GOT3 (cell line): ENCODE data around the gene FLYWCH1.
"Not testable (repeated sequence)": the region's sequence is repeated elsewhere in the genome, so short reads cannot be mapped to it uniquely, and the experiment has no call there.

ENCODE experiments used
- DNase-seq: peaks from one replicate; lab custom pipeline; 2025; ENCODE audit warnings: mixed read lengths; lab: John Stamatoyannopoulos, UW

Gene FLYWCH1

DNA sequence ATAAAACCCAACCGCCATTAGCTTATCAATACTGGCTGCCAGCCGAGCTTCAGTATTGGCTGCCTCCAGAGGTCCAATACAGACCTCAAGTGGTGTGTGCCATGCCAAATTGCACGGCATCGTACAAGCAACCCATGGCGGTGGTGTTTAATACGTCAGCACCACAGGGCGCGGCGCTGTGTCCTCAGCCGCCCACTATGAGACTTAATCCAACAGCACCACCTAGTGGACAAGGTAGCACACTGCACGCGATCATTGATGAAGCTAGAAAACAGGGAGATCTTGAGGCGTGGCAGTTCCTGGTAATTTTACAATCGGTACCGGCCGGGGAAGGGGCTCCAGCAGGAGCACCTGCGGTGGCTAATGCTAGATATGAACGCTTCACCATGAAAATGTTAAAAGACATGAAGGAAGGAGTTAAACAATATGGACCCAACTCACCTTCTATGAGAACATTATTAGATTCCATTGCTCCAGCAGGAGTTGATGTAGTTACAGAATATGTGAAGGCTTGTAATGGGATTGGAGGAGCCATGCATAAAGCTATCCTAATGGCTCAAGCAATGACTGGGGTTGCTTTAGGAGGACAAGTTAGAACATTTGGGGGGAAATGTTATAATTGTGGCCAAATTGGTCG, 15.4 kb downstream of the FLYWCH1 start:
- peak; percentile 68 for DNase-seq

DNA sequence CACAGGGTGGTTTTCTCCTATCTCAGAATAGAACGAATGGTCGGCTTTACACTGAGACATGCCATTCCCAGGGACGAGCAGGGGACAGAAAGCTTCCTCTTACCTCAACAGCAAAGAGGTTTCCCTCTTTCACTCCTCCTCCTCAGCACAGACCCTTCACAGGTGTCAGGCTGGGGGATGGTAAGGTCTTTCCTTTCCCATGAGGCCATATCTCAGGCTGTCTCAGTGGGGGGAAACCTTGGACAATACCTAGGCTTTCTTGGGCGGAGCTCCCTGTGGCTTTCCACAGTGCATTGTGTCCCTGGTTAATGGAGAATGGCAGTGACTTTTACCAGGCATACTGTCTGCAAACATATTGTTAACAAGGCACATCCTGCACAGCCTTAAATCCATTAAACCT, 16.4 kb downstream of the FLYWCH1 start:
- not testable (repeated sequence) for DNase-seq

DNA sequence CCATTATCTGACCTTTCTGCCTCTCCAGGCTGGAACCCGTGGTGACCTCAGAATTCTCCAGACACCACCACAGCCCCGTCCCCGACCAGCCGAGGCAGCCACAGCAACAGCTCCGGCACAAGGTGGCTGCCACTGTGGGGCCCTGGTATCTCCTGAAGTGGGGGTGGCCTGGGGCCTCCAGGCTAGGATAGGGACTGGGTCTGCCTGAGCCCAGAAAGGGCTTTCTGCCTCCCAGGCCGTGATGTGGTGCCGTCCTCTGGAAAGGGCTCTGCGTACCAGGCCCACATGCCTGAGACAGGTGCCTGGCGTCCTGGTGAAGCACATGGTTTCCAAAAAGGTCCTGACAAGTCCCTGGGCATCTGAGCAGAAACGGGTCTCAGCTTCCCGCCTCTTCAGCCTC, 17.1 kb downstream of the FLYWCH1 start:
- DNase-seq, result no peak

DNA sequence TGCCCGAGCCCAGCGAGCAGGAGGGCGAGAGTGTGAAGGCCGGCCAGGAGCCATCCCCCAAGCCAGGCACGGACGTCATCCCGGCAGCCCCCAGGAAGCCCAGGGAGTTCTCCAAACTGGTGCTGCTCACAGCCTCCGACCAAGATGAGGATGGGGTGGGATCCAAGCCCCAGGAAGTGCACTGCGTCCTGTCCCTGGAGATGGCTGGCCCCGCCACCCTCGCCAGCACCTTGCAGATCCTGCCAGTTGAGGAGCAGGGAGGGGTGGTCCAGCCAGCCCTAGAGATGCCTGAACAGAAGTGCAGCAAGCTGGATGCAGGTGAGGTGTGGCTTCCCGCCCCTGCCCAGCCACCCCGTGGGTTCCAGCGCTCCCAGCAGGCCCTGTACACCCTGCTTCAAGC, 18.0 kb downstream of the FLYWCH1 start:
- no peak for DNase-seq

DNA sequence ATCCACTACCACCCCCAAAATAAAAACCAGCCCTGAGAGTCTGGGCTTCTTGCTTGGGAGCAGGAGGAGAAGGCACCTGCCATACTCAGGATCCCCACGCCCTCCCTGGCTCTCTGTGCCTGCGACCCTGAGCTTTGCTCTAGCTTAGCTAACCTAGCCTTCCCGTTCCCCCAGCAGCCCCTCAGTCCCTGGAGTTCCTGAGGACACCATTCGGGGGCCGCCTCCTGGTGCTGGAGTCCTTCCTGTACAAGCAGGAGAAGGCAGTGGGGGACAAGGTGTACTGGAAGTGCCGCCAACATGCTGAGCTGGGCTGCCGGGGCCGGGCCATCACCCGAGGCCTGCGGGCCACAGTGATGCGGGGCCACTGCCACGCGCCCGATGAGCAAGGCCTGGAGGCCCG, 18.5 kb downstream of the FLYWCH1 start:
- DNase-seq, result no peak

DNA sequence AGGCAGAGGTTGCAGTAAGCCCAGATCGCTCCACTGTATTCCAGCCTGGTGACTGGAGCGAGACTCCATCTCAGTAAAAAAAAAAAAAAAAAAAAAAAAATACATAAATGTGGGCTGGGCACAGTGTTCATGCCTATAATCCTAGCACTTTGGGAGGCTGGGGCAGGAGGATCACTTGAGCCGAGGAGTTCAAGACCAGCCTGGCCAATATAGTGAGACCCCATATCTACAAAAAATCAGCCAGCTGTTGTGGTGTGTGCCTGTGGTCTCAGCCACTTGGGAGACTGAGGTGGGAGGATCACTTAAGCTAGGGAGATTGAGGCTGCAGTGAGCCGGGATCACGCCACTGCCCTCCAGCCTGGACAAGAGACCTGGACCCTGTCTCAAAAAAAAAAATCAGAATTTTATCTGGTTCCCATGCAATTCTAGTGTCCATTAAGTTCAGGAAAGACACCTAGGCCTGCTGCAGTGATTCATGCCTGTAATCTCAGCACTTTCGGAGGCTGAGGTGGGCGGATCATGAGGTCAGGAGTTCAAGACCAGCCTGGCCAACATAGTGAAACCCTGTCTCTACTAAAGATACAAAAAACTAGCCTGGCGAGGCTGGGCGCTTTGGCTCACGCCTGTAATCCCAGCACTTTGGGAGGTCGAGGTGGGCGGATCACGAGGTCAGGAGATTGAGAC, 19.6 kb downstream of the FLYWCH1 start:
- DNase-seq, result not testable (repeated sequence)

DNA sequence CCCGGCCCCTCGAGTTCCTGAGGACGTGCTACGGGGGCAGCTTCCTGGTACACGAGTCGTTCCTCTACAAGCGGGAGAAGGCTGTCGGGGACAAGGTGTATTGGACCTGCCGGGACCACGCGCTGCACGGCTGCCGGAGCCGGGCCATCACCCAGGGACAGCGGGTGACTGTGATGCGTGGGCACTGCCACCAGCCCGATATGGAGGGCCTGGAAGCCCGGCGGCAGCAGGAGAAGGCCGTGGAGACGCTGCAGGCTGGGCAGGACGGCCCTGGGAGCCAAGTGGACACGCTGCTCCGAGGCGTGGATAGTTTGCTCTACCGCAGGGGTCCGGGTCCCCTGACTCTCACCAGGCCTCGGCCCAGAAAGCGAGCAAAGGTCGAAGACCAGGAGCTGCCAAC, 21.4 kb downstream of the FLYWCH1 start:
- no peak for DNase-seq

DNA sequence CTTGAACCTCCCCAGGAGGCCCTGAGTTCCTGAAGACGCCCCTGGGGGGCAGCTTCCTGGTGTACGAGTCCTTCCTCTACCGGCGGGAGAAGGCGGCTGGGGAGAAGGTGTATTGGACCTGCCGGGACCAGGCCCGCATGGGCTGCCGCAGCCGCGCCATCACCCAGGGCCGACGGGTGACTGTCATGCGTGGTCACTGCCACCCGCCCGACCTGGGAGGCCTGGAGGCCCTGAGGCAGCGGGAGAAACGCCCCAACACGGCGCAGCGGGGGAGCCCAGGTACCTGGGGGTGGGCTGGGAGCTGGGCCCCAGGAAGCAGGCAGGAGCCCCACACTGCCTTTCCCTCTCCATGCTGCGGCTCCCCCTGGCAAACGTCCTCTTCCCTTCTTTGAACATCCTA, 22.0 kb downstream of the FLYWCH1 start:
- DNase-seq, result no peak

DNA sequence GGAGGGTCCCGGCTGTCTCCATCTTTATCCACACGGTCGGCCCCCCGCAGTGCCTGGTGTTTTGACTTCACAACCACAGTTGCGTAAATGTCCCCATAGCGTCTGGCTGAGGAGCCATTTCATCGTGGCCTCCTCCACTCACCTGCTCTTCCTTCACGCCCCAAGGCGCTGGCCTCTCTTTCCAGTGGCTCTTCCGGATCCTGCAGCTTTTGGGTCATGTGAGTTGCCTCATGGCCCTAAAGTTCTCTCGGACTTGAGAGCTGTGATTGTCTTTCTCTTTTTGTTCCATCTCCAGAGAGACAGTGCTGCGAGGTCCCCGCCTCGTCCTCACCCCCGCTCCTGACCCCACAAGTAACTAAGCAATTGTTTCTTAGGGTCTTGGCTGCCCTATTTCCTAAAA, 22.7 kb downstream of the FLYWCH1 start:
- DNase-seq, result no peak

DNA sequence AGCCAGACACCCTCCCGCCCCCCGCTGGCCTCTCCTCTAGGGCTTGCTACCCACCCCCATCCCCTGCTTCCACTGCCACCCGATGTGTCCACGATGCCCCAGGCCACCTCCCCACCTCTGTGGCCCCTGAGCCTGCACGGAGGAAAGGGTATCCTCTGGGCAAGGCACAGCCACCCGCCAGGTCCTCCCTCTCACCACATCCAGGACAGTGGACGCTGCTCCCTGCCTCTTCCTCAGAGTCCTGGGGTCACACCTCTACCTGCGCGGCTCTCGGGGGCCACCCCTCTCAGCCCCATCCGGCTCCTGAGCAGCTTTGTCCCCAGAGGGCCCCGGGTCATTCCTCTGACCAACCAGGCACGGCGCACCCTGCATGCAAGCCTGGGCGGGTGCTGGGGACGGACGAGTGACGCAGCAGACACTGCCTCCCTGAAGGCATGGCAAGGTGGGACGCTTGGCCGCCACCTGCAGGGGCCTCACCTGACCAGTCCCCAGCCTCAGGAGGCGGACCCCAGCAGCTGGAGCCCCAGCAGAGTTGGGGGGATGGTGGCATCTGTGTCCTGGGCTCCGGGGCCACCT, 24.8 kb downstream of the FLYWCH1 start:
- DNase-seq, result no peak

DNA sequence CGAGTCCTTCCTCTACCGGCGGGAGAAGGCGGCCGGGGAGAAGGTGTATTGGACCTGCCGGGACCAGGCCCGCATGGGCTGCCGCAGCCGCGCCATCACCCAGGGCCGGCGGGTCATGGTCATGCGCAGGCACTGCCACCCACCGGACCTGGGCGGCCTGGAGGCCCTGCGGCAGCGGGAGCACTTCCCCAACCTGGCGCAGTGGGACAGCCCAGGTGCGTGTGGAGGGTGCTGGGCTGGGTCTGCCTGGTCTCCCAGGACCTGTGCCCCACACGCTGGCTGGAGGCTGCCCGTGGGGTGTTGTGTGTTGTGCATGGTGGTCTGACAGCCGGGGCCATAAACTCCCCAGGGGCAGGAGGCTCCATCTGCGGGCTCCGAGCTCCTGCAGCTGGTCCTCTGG, 25.4 kb downstream of the FLYWCH1 start:
- DNase-seq, result no peak

DNA sequence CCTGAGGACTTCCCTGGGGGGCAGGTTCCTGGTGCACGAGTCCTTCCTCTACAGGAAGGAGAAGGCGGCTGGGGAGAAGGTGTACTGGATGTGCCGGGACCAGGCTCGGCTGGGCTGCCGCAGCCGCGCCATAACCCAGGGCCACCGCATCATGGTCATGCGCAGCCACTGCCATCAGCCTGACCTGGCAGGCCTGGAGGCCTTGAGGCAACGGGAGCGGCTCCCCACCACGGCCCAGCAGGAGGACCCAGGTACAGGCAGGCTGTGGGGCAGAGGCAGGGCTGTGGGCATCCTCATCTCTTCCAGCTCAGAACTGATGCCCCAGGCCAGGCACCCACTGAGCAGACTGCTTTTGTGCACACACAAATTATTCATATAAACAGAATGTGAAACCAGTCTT, 26.5 kb downstream of the FLYWCH1 start:
- no peak for DNase-seq

DNA sequence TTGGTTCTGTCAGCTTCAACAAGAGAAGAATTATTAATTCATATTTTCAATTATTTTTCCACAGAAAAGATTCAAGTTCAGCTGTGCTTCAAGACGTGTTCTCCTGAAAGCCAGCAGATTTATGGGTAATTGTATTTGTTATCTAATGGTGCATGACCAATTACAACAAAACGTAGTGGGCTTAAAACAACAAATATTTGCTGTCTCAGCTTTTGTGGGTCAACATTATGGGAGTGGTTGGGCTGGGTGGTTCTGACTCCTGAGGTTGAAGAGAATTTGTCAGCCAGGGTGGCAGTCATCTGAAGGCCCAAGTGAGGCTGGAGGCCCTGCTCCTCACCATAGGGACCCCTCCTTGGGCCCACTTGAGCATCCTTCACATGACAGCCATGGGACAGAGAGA, 28.2 kb downstream of the FLYWCH1 start:
- DNase-seq, result no peak

DNA sequence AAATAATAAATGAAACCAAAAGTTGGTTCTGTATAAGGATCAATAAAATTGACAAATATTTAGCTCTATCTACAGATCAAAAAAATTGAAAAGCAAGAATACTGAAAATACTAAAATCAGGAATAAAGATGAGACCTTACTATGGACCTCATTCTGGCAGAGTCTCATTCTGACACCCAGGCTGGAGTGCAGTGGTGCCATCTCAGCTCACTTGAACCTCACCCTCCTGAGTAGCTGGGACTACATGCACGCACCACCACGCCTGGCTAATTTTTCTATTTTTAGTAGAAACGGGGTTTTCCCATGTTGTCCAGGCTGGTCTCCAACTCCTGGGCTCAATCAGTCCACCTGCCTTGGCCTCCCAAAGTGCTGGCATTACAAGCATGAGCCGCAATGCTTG, 30.3 kb downstream of the FLYWCH1 start:
- no peak for DNase-seq

DNA sequence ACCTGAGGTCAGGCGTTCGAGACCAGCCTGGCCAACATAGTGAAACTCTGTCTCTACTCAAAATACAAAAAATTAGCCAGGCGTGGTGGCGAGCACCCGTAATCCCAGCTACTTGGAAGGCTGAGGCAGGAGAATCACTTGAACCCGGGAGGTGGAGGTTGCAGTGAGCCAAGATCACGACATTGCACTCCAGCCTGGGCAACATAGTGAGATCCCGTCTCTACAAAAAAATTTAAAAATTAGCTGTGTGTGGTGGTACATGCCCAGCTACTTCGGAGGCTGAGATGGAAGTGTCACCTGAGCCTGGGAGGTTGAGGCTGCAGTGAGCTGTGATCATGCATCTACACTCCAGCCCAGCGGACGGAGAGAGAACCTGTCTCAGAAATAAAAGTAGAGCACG, 32.0 kb downstream of the FLYWCH1 start:
- DNase-seq, result not testable (repeated sequence)

DNA sequence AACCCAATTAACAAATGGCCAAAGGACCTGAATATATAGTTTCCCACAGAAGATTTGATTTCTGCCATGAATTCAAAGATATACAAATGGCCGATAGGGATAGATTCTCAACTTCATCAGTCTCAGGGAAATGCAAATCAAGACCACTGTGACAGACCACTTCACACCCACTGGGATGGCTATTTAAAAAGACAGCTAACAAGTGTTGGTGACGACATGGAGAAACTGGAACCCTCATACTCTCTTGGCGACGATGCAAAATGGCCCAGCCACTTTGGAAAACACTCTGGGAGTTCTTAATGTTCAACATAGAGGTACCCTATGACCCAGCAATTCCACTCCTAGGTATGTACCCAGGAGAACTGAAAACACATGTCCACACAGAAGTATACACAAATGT, 34.9 kb downstream of the FLYWCH1 start:
- DNase-seq, result no peak

DNA sequence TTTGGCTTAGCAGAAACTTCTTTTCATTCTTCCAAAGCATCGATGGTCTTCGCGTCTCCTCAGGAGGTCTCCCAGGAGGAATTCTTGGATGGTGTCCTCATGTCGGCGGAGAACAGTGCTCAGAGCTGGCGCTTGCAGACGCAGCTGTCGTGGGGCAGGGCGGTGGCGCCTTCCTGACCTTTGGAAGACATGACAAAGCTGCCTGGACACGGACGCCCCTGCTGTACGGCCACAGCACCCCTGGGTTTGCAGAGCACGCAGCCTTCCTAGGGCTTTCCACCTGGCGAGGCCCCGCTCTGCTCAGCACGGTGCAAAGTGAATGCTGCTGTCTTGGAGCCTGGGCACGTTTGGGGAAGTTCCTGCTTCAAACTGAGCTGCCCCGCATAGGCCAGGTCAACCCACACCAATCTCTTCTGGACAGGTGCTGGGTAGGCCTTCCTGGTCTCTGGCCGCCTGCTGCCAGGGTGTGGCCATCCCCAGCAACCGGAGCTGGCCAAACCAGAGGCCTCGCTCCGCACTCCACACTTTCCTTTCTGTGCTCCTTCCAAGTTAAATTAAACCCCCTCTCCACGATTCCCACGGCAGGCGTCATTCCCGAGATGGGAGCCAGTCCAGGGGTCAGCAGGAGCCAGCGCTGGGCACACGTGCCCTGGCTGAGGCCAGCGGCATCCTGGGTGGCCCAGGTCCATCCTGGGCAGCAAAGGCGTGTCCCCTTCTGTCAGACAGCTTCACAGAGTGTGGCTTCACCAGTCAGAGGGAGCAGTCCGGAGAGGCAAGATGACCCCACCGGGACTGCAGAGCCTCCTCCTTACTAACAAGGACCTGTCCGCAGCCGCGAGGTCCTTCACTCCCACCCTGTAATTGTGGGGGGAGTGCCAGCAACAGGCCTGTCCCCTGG, 37.3 kb downstream of the FLYWCH1 start:
- no peak for DNase-seq

DNA sequence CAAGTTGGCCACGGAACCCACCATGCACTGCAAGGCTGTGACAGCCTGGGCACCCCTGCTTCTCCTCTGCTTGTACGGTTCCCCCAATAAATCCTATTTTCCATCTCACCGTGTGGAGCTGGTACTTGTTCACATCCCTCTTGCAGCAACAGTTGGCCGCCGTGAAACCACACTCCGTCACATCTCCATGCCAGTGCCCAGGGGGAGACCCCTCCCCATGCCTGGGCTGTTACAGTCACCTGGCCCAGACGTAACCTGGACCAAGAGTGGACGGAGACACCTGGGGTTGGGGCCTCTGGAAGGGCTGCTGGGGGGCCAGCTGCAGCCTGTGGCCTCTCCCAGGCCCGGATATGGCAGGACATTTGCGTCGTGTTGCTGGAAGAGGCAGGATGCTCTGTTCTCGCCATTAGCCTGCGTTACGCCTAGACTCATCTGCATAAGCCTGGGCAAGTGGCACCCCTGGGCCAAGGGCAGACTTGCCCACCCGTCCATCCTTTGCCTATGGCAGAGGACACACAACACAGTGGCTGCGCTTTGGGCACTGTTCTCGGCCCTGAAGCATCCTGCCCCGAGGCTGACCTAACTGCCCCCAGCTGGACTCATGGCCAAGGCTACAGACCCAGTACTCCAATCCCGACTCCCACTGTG, 38.1 kb downstream of the FLYWCH1 start:
- no peak for DNase-seq

DNA sequence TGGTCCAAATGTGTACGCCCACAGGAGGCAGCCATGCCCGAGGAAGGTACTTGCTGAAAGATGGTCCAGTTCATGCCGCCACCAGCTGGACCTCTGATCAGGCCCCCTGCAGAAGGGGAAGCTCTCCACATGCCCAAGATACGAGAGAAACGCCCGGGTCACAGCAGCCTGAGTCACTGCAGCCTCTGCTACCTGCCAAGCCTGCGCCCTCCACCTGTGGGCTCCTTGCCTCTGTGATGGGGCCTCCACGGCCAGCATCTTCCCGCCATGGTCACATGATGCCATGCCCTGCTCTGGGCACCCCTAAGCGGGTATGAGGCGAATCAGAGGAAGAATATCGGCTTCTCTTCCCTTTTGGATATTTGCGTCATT, 38.6 kb downstream of the FLYWCH1 start:
- no peak for DNase-seq

DNA sequence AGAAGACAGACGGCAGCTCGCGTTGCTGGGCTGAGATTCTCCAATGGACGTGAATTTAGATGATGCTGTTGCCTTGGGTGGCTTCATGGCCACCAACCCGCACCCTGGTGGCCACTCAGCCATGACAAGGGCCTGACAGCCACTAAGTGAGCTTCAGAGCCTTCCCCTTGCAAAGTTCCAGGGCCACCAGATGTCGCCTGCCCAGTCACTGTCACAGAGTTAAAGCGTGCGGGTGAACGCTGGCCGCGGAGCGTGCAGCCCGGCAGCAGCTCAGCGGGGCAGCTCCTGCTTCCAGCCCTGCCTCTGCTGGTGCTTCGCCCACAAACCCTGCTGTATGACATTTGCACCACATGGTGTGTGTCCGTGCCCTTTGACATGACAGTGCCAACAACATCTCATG, 39.0 kb downstream of the FLYWCH1 start:
- DNase-seq, result no peak

DNA sequence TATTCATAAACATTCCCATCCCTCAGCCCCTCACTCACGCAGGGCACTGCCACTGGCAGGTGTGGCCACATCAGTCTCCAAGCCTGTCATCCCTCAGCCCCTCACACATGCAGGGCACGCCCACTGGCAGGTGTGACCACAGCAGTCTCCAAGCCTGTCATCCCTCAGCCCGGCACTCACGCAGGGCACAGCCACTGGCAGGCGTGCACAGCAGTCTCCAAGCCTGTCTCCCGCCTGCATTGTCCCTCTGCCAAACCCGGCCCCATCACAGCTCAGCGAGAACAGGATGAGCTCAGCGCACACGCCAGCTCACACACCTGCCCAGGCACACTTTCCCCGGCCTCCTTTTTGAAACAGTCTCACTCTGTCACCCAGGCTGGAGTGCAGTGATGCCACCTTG, 40.9 kb downstream of the FLYWCH1 start:
- no peak for DNase-seq
